H1 (cell line): ENCODE results near the gene KCNJ3. TPM values are rescaled to one million over a fixed set of nuclear protein-coding genes. Genes with fewer than 3 reads are reported as not detected.

ENCODE experiments used
- CTCF ChIA-PET: fragments of 300-600 bp; sonication (Branson Sonifier 250); formaldehyde crosslinking; loops from one replicate; lab custom pipeline; 2021; ENCODE audit not compliant: partially characterized antibody; lab: Charles Lee
- POLR2A ChIA-PET: fragments of 300-600 bp; sonication (Branson Sonifier 250); formaldehyde crosslinking; loops from one replicate; lab custom pipeline; 2021; ENCODE audit warnings: inconsistent platforms; ENCODE audit not compliant: partially characterized antibody; lab: Charles Lee
- DNase-seq, 2 experiments: peaks; one replicate each; pipeline versions ENCODE4 v3.0.0 to v3.0.0-alpha.2; 2010 to 2022; ENCODE audit warnings: low spot score in 2 of 2, low read depth in 1 of 2, mixed read lengths in 1 of 2
- FAIRE-seq: peaks from 2 replicates; lab custom pipeline; 2011; peaks lifted over from hg19 to GRCh38; lab: Jason Lieb, UNC
- H2AFZ ChIP-seq: 2 replicates; pipeline ENCODE4 v1.8.1; 2012; ENCODE audit warnings: low read length, inconsistent platforms
- H2AK5ac ChIP-seq: 2 replicates; pipeline ENCODE4 v1.6.1; 2013; ENCODE audit warnings: low read depth, low read length
- H2BK120ac ChIP-seq: replicated peaks from 2 replicates; pipeline ENCODE3; 2013; ENCODE audit warnings: low read depth, low read length, inconsistent platforms
- H2BK12ac ChIP-seq: 2 replicates; pipeline ENCODE4 v1.6.1; 2013; ENCODE audit warnings: low read depth, low read length
- H2BK15ac ChIP-seq: 2 replicates; pipeline ENCODE4 v1.6.1; 2013; ENCODE audit warnings: low read length
- H2BK20ac ChIP-seq: 2 replicates; pipeline ENCODE4 v1.6.1; 2013; ENCODE audit warnings: low read length
- H2BK5ac ChIP-seq: 2 replicates; pipeline ENCODE4 v1.6.1; 2013; ENCODE audit warnings: low read depth, low read length
- H3K14ac ChIP-seq: 2 replicates; pipeline ENCODE4 v1.6.1; 2013; ENCODE audit warnings: inconsistent platforms; ENCODE audit not compliant: insufficient read length
- H3K18ac ChIP-seq: 2 replicates; pipeline ENCODE4 v1.6.1; 2013; ENCODE audit warnings: low read length; ENCODE audit errors: extremely low read depth
- H3K23ac ChIP-seq: 2 replicates; pipeline ENCODE4 v1.6.1; 2013; ENCODE audit warnings: inconsistent platforms; ENCODE audit not compliant: insufficient read length
- H3K23me2 ChIP-seq: 2 replicates; pipeline ENCODE4 v1.6.1; 2013; ENCODE audit warnings: low read depth, low read length
- H3K27ac ChIP-seq: 2 replicates; pipeline ENCODE4 v1.6.1; 2011; ENCODE audit warnings: low read depth, low read length, inconsistent platforms
- H3K27me3 ChIP-seq, 4 experiments: replicated peaks in 1 of 4; 1 replicate in 1 of 4; 2 replicates in 3 of 4; pipeline versions ENCODE4 v1.6.1 to v1.8.1; 2011 to 2013; ENCODE audit warnings: low read length in 3 of 4, mild to moderate bottlenecking in 3 of 4, inconsistent platforms in 2 of 4, mixed read lengths in 2 of 4, moderate library complexity in 1 of 4; ENCODE audit not compliant: control insufficient read depth in 3 of 4, insufficient read depth in 3 of 4; ENCODE audit errors: extremely low read depth in 1 of 4
- H3K36me3 ChIP-seq, 4 experiments: 2 replicates each; pipeline versions ENCODE4 v1.6.1 to v1.8.1; 2011 to 2013; ENCODE audit warnings: mild to moderate bottlenecking in 4 of 4, low read length in 3 of 4, moderate library complexity in 2 of 4, control low read depth in 1 of 4, inconsistent platforms in 1 of 4; ENCODE audit not compliant: insufficient read depth in 4 of 4, control insufficient read depth in 2 of 4
- H3K4ac ChIP-seq: replicated peaks from 2 replicates; pipeline ENCODE3; 2013; ENCODE audit warnings: low read length, low read depth, mixed read lengths, inconsistent platforms; ENCODE audit not compliant: insufficient read length
- H3K4me1 ChIP-seq, 4 experiments: replicated peaks in 1 of 4; 1 replicate in 1 of 4; 2 replicates in 3 of 4; pipeline versions ENCODE4 v1.6.1 to v1.8.1; 2011 to 2013; ENCODE audit warnings: low read length in 3 of 4, inconsistent platforms in 2 of 4, mixed read lengths in 1 of 4; ENCODE audit not compliant: insufficient read depth in 4 of 4, control insufficient read depth in 3 of 4
- H3K4me2 ChIP-seq, 2 experiments: 2 replicates each; pipeline versions ENCODE4 v1.6.1 to v1.8.1; 2011 to 2013; ENCODE audit warnings: low read depth in 2 of 2, low read length in 2 of 2, control low read depth in 1 of 2, inconsistent platforms in 1 of 2, mild to moderate bottlenecking in 1 of 2; ENCODE audit not compliant: insufficient read depth in 1 of 2
- H3K4me3 ChIP-seq, 4 experiments: fragments of 200-600, 300-600 bp in 1 of 4; sonication (generic), shearing (Covaris generic), sonication (Bioruptor Twin) in 1 of 4; 2 replicates each; pipeline versions ENCODE4 v1.5.1 to v1.8.1; 2011 to 2016; ENCODE audit warnings: low read length in 4 of 4, low read depth in 3 of 4, control low read depth in 2 of 4, inconsistent platforms in 2 of 4, mild to moderate bottlenecking in 2 of 4, mixed read lengths in 1 of 4, moderate library complexity in 1 of 4; ENCODE audit not compliant: insufficient read depth in 2 of 4; ENCODE audit errors: extremely low read depth in 1 of 4
- H3K56ac ChIP-seq: replicated peaks from 2 replicates; pipeline ENCODE3; 2013; ENCODE audit warnings: low read depth, mild to moderate bottlenecking, mixed read lengths, low read length, inconsistent platforms; ENCODE audit not compliant: insufficient read length
- H3K79me1 ChIP-seq: 2 replicates; pipeline ENCODE4 v1.6.1; 2013; ENCODE audit warnings: low read depth, low read length, control low read depth
- H3K79me2 ChIP-seq, 2 experiments: 2 replicates each; pipeline versions ENCODE4 v1.6.1 to v1.8.1; 2012 to 2013; ENCODE audit warnings: low read length in 2 of 2, mild to moderate bottlenecking in 2 of 2, inconsistent platforms in 1 of 2; ENCODE audit not compliant: insufficient read depth in 2 of 2, control insufficient read depth in 1 of 2
- H3K9ac ChIP-seq, 4 experiments: replicated peaks in 1 of 4; 1 replicate in 1 of 4; 2 replicates in 3 of 4; pipeline versions ENCODE4 v1.6.1 to v1.8.1; 2011 to 2013; ENCODE audit warnings: low read depth in 3 of 4, low read length in 3 of 4, control low read depth in 2 of 4, mild to moderate bottlenecking in 2 of 4, moderate library complexity in 2 of 4, inconsistent platforms in 1 of 4; ENCODE audit errors: extremely low read depth in 1 of 4
- H3K9me3 ChIP-seq, 2 experiments: 2 replicates each; pipeline versions ENCODE4 v1.6.1 to v1.8.1; 2012 to 2013; ENCODE audit warnings: mild to moderate bottlenecking in 2 of 2, moderate library complexity in 2 of 2, control low read depth in 1 of 2, inconsistent platforms in 1 of 2, low read depth in 1 of 2, low read length in 1 of 2, mixed read lengths in 1 of 2; ENCODE audit not compliant: insufficient read depth in 2 of 2
- H4K20me1 ChIP-seq, 2 experiments: replicated peaks in 1 of 2; 2 replicates each; pipeline versions ENCODE3 to v1.8.1; 2011 to 2013; ENCODE audit warnings: inconsistent platforms in 2 of 2, low read length in 2 of 2, mild to moderate bottlenecking in 1 of 2; ENCODE audit not compliant: insufficient read depth in 2 of 2, control insufficient read depth in 1 of 2
- H4K5ac ChIP-seq: 2 replicates; pipeline ENCODE4 v1.6.1; 2013; ENCODE audit warnings: low read length, low read depth, mixed read lengths, inconsistent platforms; ENCODE audit not compliant: insufficient read length
- H4K8ac ChIP-seq: 2 replicates; pipeline ENCODE4 v1.8.0; 2013; ENCODE audit warnings: mild to moderate bottlenecking, moderate library complexity, low read length, inconsistent platforms; ENCODE audit not compliant: insufficient read depth; ENCODE audit errors: extremely low read depth
- H4K91ac ChIP-seq: replicated peaks from 2 replicates; pipeline ENCODE3; 2013; ENCODE audit warnings: low read length, mixed read lengths, inconsistent platforms; ENCODE audit not compliant: insufficient read length
- EZH2 ChIP-seq: fragments of 200-600 bp; sonication (generic); IDR thresholded peaks from 2 replicates; pipeline ENCODE4 v1.7.1; 2012; ENCODE audit warnings: low read depth, mild to moderate bottlenecking, moderate library complexity, low read length, inconsistent platforms; ENCODE audit not compliant: severe bottlenecking
- WGBS, 2 experiments: shearing (Covaris generic) in 1 of 2; methylation state at CpG; one replicate each; pipeline versions ENCODE4 v1.1.6 to v1.1.7; 2013 to 2015; ENCODE audit warnings: low lambda C conversion rate in 2 of 2, mixed read lengths in 2 of 2, inconsistent platforms in 1 of 2, low coverage in 1 of 2, missing lambda C conversion rate in 1 of 2; ENCODE audit not compliant: insufficient replicate concordance in 2 of 2, insufficient coverage in 1 of 2, insufficient read length in 1 of 2; ENCODE audit errors: extremely low coverage in 1 of 2, missing lambda C conversion rate in 1 of 2; 5-methylcytosine and 5-hydroxymethylcytosine counted together
- polyA plus RNA-seq, 7 experiments: library from polyadenylated mRNA; depleted of rRNA in 3 of 7; stranded (reverse) in 5 of 7; unstranded in 2 of 7; fragments of >200 nt in 5 of 7; fragments of 200-250 nt in 2 of 7; gene quantifications; 1 replicate in 5 of 7; 2 replicates in 1 of 7; 4 replicates in 1 of 7; pipeline versions ENCODE4 v1.2.1 to v1.2.3, GENCODE V29; 2011 to 2013; ENCODE audit warnings: missing spikeins in 2 of 7, mixed read lengths in 2 of 7
- total RNA-seq: library from RNA; stranded (reverse); fragmentation: NEBNext Ultra II Directional; extraction: Animal tissue kit (Norgen Biotek cat#: 25700); gene quantifications from 2 replicates; pipeline ENCODE4 v1.2.1, GENCODE V29; 2021

KCNJ3 gene
- total and polyA plus RNA-seq, 2 of the 8 experiments (the other 6 are each of a cell fraction or from before 2014, with no cell fraction given): 0.11 to 0.50 TPM

GRCh38 chr2:154846842-154847241, 148.3 kb downstream of the KCNJ3 start:
- Histone ChIP-seq H4K5ac (no peak overlapping the region), H3K4me3 (no peak overlapping the region), H3K27ac (no peak overlapping the region), H3K4me2 (no peak overlapping the region), H3K79me1 (no peaks in the 10 kb centered on the region), H3K9me3 (no peaks in the 10 kb centered on the region), H2AFZ (no peak overlapping the region), H3K18ac (no peak overlapping the region), H2BK12ac (no peak overlapping the region), H3K23me2 (no peaks in the 10 kb centered on the region), H3K14ac (no peak overlapping the region), H2BK120ac (no peak overlapping the region), H3K4ac (no peak overlapping the region), H3K27me3 (no peaks in the 10 kb centered on the region), H2BK20ac (no peak overlapping the region), H4K91ac (no peak overlapping the region), H3K23ac (no peak overlapping the region), H2BK5ac (no peak overlapping the region), H3K4me1 (no peaks in the 10 kb centered on the region), H3K36me3 (no peaks in the 10 kb centered on the region), H4K8ac (no peak overlapping the region), H3K56ac (no peak overlapping the region), H3K9ac (no peak overlapping the region), H2BK15ac (no peak overlapping the region), H2AK5ac (no peak overlapping the region), H4K20me1 (no peaks in the 10 kb centered on the region), H3K79me2 (no peaks in the 10 kb centered on the region)
- ChIA-PET CTCF (no interaction called here), POLR2A (no interaction called here)
- no peak for FAIRE-seq
- TF ChIP-seq EZH2: no peak
- DNase-seq: no peak
- 87% methylated on average over 1 of the region's 1 CpG; no CpG with 5 or more reads in 1 of the 2 experiments for WGBS, 2 experiments
